UCSD-AML1 (cell line): ENCODE results near the gene PDHA1.
A peak's percentile ranks its signal among the peaks of the same experiment; 100 is the strongest.

Source experiments
- DNase-seq: peaks from one replicate; lab custom pipeline; 2025; ENCODE audit not compliant: unreplicated experiment; lab: John Stamatoyannopoulos, UW

The PDHA1 gene

GRCh38 chrX:19373351-19373891 is 29.7 kb downstream of the PDHA1 start:
- no peak for DNase-seq

GRCh38 chrX:19375546-19375945 is 31.8 kb downstream of the PDHA1 start:
- DNase-seq, result no peak

GRCh38 chrX:19377799-19378198 is 34.1 kb downstream of the PDHA1 start:
- no peak for DNase-seq

- no peak for DNase-seq
These were observed 37.6 kb downstream of the PDHA1 start for GRCh38 chrX:19381326-19381725.

- peak; percentile 63 for DNase-seq
These were observed 38.9 kb downstream of the PDHA1 start for GRCh38 chrX:19382555-19383145.

GRCh38 chrX:19386679-19387078 is 43.0 kb downstream of the PDHA1 start:
- DNase-seq, result no peak

- DNase-seq, result no peak
These were observed 44.4 kb downstream of the PDHA1 start for GRCh38 chrX:19388064-19388679.

GRCh38 chrX:19388741-19389140 is 45.0 kb downstream of the PDHA1 start:
- no peak for DNase-seq

- no peak for DNase-seq
These were observed 45.6 kb downstream of the PDHA1 start for GRCh38 chrX:19389227-19389845.

GRCh38 chrX:19392078-19392477 is 48.4 kb downstream of the PDHA1 start:
- no peak for DNase-seq

- DNase-seq, result no peak
These were observed 49.0 kb downstream of the PDHA1 start for GRCh38 chrX:19392703-19393102.

GRCh38 chrX:19403696-19404095 is 60.0 kb downstream of the PDHA1 start:
- no peak for DNase-seq

- no peak for DNase-seq
These were observed 66.5 kb downstream of the PDHA1 start for GRCh38 chrX:19410259-19410658.
